ENCODE data around the gene KLHL40.

- TF ChIP-seq CTCF (IDR thresholded peaks at IDR 0.05; ENCODE audit: low read depth, low read length) = no peak
- TF ChIP-seq POLR2A (IDR thresholded peaks at IDR 0.05; ENCODE audit: extremely low read depth, insufficient read length) = no peak
- TF ChIP-seq MAX (IDR thresholded peaks at IDR 0.05; ENCODE audit: low read depth, low read length) = no peak
- TF ChIP-seq MYC (IDR thresholded peaks at IDR 0.05; ENCODE audit: low read depth, low read length) = no peak
Observed at GRCh38 chr3:42685891-42686820, 819 bp downstream of the KLHL40 start.

Measured in NB4 (cell line).